PFSK-1 (cell line): ENCODE measurements around the gene SUPT5H.

Experiments used
- POLR2AphosphoS5 ChIP-seq: IDR thresholded peaks from 2 replicates; pipeline ENCODE4 v1.6.1; 2012; ENCODE audit warnings: low read depth, mild to moderate bottlenecking, control low read depth, low read length, moderate library complexity
- REST ChIP-seq, 2 experiments: IDR thresholded peaks; 2 replicates each; pipeline versions ENCODE4 v1.6.1 to v1.8.0; 2011 to 2012; ENCODE audit warnings: low read depth in 2 of 2, low read length in 2 of 2, control low read depth in 1 of 2, inconsistent platforms in 1 of 2, mild to moderate bottlenecking in 1 of 2, moderate library complexity in 1 of 2; ENCODE audit not compliant: insufficient read depth in 1 of 2
- SIN3A ChIP-seq: IDR thresholded peaks from 2 replicates; pipeline ENCODE4 v1.6.1; 2012; ENCODE audit warnings: mild to moderate bottlenecking, low read length, moderate library complexity, borderline replicate concordance; ENCODE audit not compliant: insufficient read depth

GRCh38 chr19:39401549-39402345 lies 43.6 kb upstream of the SUPT5H start:
- TF ChIP-seq POLR2AphosphoS5: no peak
- no peak for TF ChIP-seq REST (IDR thresholded peaks at IDR 0.05; ENCODE audit: insufficient read depth in 1 of 2, low read depth in 2 of 2, low read length in 2 of 2)
- TF ChIP-seq SIN3A: no peak
